NCI-H2227 (cell line): ENCODE data around the gene H19.

ENCODE experiments used
- DNase-seq: peaks from one replicate; lab custom pipeline; 2025; ENCODE audit not compliant: unreplicated experiment; lab: John Stamatoyannopoulos, UW

The H19 gene

GRCh38 chr11:1983601-1983961 lies 14.1 kb downstream of the H19 start:
- no peak for DNase-seq

GRCh38 chr11:1982873-1983600 lies 14.6 kb downstream of the H19 start:
- DNase-seq, result no peak

GRCh38 chr11:1979607-1980006 lies 18.0 kb downstream of the H19 start:
- DNase-seq, result no peak

- DNase-seq, result no peak
Observed at GRCh38 chr11:1978720-1979473, 18.7 kb downstream of the H19 start.

- DNase-seq, result no peak
Observed at GRCh38 chr11:1975185-1975584, 22.5 kb downstream of the H19 start.

GRCh38 chr11:1970956-1971355 lies 26.7 kb downstream of the H19 start:
- DNase-seq, result no peak

- DNase-seq, result no peak
Observed at GRCh38 chr11:1969776-1970175, 27.9 kb downstream of the H19 start.

GRCh38 chr11:1969035-1969434 lies 28.6 kb downstream of the H19 start:
- no peak for DNase-seq

- DNase-seq, result no peak
Observed at GRCh38 chr11:1968454-1969002, 29.1 kb downstream of the H19 start.

- DNase-seq, result no peak
Observed at GRCh38 chr11:1967641-1968225, 29.9 kb downstream of the H19 start.

- DNase-seq, result no peak
Observed at GRCh38 chr11:1966531-1966930, 31.1 kb downstream of the H19 start.

GRCh38 chr11:1964955-1965354 lies 32.7 kb downstream of the H19 start:
- no peak for DNase-seq

- no peak for DNase-seq
Observed at GRCh38 chr11:1964348-1964747, 33.3 kb downstream of the H19 start.

- DNase-seq, result no peak
Observed at GRCh38 chr11:1963864-1964263, 33.8 kb downstream of the H19 start.

- no peak for DNase-seq
Observed at GRCh38 chr11:1959786-1960185, 37.9 kb downstream of the H19 start.

- DNase-seq, result no peak
Observed at GRCh38 chr11:1958367-1958766, 39.3 kb downstream of the H19 start.

GRCh38 chr11:1953489-1954266 lies 44.0 kb downstream of the H19 start:
- DNase-seq, result no peak

- DNase-seq, result no peak
Observed at GRCh38 chr11:1952806-1953482, 44.7 kb downstream of the H19 start.

GRCh38 chr11:1949922-1950321 lies 47.7 kb downstream of the H19 start:
- DNase-seq, result no peak

- no peak for DNase-seq
Observed at GRCh38 chr11:1949302-1949701, 48.3 kb downstream of the H19 start.

GRCh38 chr11:1948389-1948788 lies 49.3 kb downstream of the H19 start:
- DNase-seq, result no peak
